GM13977 (cell line): ENCODE data around the gene ARHGEF16.

Source experiments
- DNase-seq: peaks from one replicate; pipeline ENCODE4 v3.0.0; 2012; ENCODE audit warnings: low spot score
- in situ Hi-C: fragments of 300-500 bp; cut with MboI; formaldehyde crosslinking; loops from one replicate; pipeline ENCODE4 v1.12.0; 2022; ENCODE audit warnings: low sequenced_read_pairs, low pct_unique_long_range_greater_than_20kb, mixed read lengths, inconsistent platforms; ENCODE audit not compliant: unreplicated experiment
- TF ChIP-seq, protein P1 (sequence below): IDR thresholded peaks from 2 replicates; pipeline ENCODE4 v1.5.1; 2012; ENCODE audit warnings: mild to moderate bottlenecking, control low read depth; ENCODE audit not compliant: insufficient read depth; ENCODE audit errors: extremely low read depth, missing control alignments

Gene ARHGEF16

DNA sequence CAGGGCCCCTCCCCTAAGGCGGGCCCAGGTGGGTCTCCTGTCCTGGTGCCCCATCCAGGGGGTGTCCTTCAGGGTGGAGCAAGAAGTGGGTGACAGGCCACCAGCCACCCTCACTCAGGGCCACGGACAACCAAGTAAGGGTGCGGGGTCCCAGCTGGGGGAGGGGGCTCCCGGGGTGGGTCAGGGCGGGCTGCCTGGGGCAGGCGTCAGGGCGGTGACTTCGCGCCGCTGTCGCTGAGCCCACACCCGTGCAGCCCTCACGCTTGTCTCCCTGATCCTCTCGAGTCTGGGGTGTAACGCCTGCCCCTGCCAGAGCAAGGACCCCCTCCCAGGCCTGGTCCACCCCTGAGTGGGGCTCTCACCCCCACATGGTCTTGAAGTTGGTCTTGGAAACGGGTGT is 22.2 kb downstream of the ARHGEF16 start:
- TF ChIP-seq, protein P1, sequence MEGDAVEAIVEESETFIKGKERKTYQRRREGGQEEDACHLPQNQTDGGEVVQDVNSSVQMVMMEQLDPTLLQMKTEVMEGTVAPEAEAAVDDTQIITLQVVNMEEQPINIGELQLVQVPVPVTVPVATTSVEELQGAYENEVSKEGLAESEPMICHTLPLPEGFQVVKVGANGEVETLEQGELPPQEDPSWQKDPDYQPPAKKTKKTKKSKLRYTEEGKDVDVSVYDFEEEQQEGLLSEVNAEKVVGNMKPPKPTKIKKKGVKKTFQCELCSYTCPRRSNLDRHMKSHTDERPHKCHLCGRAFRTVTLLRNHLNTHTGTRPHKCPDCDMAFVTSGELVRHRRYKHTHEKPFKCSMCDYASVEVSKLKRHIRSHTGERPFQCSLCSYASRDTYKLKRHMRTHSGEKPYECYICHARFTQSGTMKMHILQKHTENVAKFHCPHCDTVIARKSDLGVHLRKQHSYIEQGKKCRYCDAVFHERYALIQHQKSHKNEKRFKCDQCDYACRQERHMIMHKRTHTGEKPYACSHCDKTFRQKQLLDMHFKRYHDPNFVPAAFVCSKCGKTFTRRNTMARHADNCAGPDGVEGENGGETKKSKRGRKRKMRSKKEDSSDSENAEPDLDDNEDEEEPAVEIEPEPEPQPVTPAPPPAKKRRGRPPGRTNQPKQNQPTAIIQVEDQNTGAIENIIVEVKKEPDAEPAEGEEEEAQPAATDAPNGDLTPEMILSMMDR: no peak
- DNase-seq: no peak
- in situ Hi-C loops: no loop called here

DNA sequence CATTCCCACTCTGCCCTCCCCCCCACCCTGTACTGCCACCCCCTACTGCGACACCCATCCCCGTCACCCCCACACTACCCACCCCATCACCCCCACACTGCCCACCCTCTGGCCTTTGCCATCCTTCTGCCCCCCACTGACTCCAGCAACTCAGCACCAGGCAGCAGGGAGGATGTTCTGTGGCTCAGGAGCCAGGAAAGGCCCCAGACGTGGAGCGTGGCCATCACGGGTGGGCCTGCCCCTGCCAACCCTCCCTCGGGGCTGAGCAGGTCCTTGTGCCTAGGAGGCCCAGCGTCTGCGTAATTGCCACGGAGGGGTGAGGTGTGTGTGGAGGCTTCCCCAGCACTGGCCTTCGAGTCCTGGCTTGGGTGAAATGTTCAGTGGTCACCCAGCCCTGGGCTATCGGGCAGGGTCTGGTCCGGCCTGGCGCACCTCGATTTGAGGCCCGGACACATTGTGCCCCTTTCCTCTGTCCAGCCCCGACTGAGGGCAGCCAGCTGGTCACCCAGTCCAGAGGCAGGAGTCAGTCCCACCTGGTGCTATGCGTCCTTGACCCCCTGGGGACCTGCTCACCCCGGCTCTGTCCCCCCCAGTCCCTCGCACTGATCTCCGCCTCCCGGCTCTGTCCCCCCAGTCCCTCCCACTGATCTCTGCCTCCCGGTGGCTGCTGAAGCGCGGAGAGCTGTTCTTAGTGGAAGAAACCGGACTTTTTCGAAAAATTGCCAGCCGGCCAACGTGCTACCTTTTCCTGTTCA is 23.0 kb downstream of the ARHGEF16 start:
- in situ Hi-C loops: no loop called here
- DNase-seq: peak; percentile 79
- TF ChIP-seq, protein P1: no peak

DNA sequence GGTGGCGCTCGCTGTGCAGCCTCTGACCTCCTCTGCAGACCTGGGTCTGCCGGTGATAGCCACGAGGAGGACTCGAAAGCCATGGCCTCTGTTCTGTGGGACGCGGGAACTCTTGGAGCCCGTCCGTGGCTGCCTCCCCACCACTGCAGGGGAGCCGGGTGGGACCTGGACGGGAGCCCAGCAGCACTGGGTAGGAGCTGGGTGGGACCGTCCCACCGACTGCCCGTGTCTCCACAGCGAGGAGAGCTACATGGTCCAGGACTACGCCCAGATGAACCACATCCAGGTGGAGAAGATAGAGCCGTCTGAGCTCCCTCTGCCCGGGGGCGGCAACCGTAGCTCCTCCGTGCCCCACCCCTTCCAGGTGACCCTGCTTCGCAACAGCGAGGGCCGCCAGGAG is 23.7 kb downstream of the ARHGEF16 start:
- in situ Hi-C loops: no loop called here
- TF ChIP-seq, protein P1: no peak

DNA sequence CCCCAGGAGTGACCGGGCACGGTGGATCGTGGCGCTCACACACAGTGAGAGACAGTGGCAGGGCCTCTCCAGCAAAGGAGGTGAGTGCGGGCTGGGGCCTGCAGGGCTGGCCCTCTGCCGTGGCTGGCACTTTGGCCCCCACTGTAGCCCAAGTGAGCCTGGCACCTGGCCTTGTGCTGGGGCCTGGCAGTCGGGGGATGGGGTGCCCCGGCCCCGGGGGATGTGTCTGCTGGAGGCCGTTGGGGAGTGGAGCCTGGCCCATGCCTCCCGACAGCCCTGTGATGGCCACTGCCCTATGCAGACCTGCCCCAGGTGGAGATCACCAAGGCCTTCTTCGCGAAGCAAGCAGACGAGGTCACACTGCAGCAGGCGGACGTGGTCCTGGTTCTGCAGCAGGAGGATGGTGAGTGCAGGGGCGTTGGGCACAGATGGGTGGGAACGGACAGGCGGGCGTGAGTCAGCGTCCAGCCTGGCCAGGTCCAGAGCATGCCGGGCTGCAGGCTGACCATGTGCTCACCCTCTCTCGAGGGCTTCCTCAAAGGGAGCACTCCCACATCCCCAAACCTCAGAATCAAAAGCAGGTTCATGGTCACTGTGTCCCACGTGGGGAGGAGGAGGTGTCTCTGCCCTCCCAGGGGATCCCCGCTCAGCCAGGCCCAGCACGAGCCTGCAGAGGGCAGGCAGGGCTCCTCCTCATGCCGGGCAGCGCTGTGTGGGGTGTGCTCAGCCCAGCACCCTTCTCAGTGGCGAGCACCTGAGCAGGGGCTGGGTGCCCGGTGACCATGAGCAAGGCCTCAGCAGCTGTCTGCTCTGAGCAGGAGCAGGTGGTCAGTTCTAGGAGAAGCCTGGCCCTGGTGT is 25.3 kb downstream of the ARHGEF16 start:
- TF ChIP-seq, protein P1: no peak
- in situ Hi-C loops: no loop called here
- no peak for DNase-seq

More for the DNA sequence above, 23.7 kb downstream of the ARHGEF16 start:
- no peak for DNase-seq

DNA sequence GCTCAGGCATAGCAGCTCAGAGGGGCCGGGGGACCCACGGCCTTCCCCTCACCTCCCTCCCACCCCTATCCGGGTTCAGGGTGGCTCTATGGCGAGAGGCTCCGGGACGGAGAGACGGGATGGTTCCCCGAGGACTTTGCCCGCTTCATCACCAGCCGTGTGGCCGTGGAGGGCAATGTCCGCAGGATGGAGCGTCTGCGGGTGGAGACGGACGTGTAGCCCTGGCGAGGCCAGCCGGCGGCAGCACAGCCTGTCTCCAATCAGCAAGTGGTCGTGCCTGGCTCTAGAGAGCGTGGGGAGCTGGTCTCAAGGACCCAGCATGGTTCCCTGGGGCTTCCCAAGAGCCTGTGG is 25.9 kb downstream of the ARHGEF16 start:
- in situ Hi-C loops: no loop called here
- TF ChIP-seq, protein P1: no peak
- no peak for DNase-seq

DNA sequence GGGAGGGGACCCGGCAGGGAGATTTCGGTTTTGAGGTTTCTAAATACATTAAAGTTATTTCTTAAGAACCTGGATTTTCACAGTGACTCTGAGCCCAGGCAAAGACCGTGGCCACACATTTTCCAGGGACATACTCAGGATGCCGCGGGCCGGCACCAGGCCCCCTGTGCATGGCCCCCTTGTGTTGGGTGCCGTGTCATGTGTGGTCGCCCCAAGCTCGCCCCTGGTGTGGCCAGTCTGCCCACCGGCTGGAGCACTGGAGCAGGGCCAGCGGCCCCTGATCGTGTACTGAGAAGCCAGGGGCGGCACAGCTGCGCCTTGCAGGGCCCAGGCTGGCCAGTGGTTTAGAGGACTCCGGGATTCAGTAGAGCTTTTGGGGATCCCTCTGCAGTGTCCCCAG is 26.6 kb downstream of the ARHGEF16 start:
- in situ Hi-C loops: no loop called here
- TF ChIP-seq, protein P1: no peak

More for the DNA sequence above, 26.6 kb downstream of the ARHGEF16 start:
- DNase-seq: no peak
